ENCODE results near the gene DIP2C. TPM values are rescaled to one million over a fixed set of nuclear protein-coding genes. Genes with fewer than 3 reads are reported as not detected.
A peak's percentile ranks its signal among the peaks of the same experiment; 100 is the strongest.
"Not testable (repeated sequence)": the region's sequence is repeated elsewhere in the genome, so short reads cannot be mapped to it uniquely, and the experiment has no call there.

DIP2C gene
- total RNA-seq, 3 donors from 2014 or later: 0.20 to 0.27 (median 0.26) TPM

GRCh38 chr10:716821-717220 lies 27.4 kb upstream of the DIP2C start:
- Mint-ChIP-seq H3K27me3 (ENCODE audit: low read depth) (peaks cover 12% of the 10 kb centered on the region), H3K4me3 (no peak overlapping the region), H3K36me3 (ENCODE audit: insufficient read depth) (no peaks in the 10 kb centered on the region), H3K9me3 (peaks cover 10% of the 10 kb centered on the region), H3K4me1 (ENCODE audit: low read depth) (no peaks in the 10 kb centered on the region)
- ATAC-seq: no peak
- DNase-seq: no peak

DNA sequence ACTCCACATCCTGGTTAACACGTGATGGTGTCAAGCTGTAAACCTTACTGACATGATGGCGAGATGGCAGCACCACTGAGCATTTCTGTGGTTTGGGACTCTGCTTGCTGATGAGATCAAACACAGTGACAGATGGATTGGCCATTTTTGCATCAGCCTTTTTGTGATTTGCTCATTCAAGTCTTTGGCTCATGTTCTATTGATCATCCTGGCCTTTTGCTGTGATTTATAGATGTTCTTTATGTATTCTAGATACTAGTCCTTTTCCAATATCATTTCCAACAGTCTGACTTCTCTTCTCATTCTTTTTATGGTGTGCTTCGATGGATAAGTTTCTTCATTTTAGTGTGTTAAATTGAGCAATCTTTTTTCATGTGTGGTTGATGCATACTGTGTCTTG lies 24.7 kb upstream of the DIP2C start:
- H3K36me3 Mint-ChIP-seq (ENCODE audit: insufficient read depth): no peaks in the 10 kb centered on the region
- ATAC-seq: no peak
- no peak for DNase-seq
- H3K27me3 Mint-ChIP-seq (ENCODE audit: low read depth): peaks cover 9% of the 10 kb centered on the region
- H3K4me1 Mint-ChIP-seq (ENCODE audit: low read depth): no peaks in the 10 kb centered on the region
- peaks cover 10% of the 10 kb centered on the region for H3K9me3 Mint-ChIP-seq
- no peak overlapping the region for H3K4me3 Mint-ChIP-seq

DNA sequence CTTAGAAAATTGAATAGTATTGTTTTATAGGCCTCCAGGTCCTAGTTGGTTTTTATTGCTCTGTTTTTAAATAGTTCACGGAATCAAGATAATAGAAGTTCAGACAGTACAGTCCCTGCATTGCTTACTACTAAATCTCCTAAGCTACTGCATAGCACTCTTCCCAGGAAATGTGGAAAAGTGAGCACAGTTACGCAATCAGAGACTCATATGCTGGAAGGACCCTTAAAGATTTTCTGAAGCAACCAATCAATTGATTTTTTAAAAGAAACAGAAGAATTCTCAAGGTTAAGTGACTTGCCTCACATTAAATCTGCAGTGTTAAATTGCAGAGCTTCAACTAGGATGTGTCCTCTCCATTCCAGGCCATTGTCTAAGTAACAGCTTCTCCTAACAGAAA lies 23.1 kb upstream of the DIP2C start:
- no peaks in the 10 kb centered on the region for H3K4me1 Mint-ChIP-seq (ENCODE audit: low read depth)

DNA sequence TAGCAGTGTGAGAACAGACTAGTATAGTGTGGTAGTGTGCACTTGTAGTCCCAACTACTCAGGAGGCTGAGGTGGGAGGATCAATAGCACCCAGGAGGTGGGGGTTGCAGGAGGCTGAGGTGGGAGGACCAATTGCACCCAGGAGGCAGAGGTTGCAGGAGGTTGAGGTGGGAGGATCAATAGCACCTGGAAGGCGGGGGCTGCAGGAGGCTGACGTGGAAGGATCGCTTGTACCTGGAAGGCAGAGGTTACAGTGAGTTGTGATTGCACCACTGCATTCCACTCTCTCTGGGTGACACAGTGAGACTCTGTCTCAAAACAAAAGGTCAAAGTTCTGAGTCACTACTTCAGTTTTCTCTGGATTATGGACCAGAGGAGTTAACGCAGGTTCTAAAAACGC lies 22.6 kb upstream of the DIP2C start:
- DNase-seq: no peak
- no peak for ATAC-seq
- no peaks in the 10 kb centered on the region for H3K36me3 Mint-ChIP-seq (ENCODE audit: insufficient read depth)
- H3K27me3 Mint-ChIP-seq (ENCODE audit: low read depth): peaks cover 10% of the 10 kb centered on the region
- peaks cover 10% of the 10 kb centered on the region for H3K9me3 Mint-ChIP-seq
- H3K4me3 Mint-ChIP-seq: no peak overlapping the region
- no peaks in the 10 kb centered on the region for H3K4me1 Mint-ChIP-seq (ENCODE audit: low read depth)

More for the DNA sequence above, 23.1 kb upstream of the DIP2C start:
- DNase-seq (no peak), ATAC-seq (no peak)
- H3K4me3 Mint-ChIP-seq: no peak overlapping the region
- H3K9me3 Mint-ChIP-seq: peaks cover 10% of the 10 kb centered on the region
- H3K27me3 Mint-ChIP-seq (ENCODE audit: low read depth): peaks cover 5% of the 10 kb centered on the region
- H3K36me3 Mint-ChIP-seq (ENCODE audit: insufficient read depth): no peaks in the 10 kb centered on the region

- no peak overlapping the region for H3K4me3 Mint-ChIP-seq
- no peak for DNase-seq
- peaks cover under 1% of the 10 kb centered on the region for H3K36me3 Mint-ChIP-seq (ENCODE audit: insufficient read depth)
- H3K9me3 Mint-ChIP-seq: peaks cover 10% of the 10 kb centered on the region
- no peak for ATAC-seq
- H3K27me3 Mint-ChIP-seq (ENCODE audit: low read depth): peaks cover 21% of the 10 kb centered on the region
- no peaks in the 10 kb centered on the region for H3K4me1 Mint-ChIP-seq (ENCODE audit: low read depth)
These were observed 18.4 kb upstream of the DIP2C start for GRCh38 chr10:707861-708260.

- no peak for DNase-seq
- Mint-ChIP-seq H3K27me3 (ENCODE audit: low read depth) (peaks cover 24% of the 10 kb centered on the region), H3K9me3 (peaks cover 12% of the 10 kb centered on the region), H3K4me3 (no peak overlapping the region), H3K36me3 (ENCODE audit: insufficient read depth) (peaks cover 3% of the 10 kb centered on the region), H3K4me1 (ENCODE audit: low read depth) (no peaks in the 10 kb centered on the region)
- no peak for ATAC-seq
These were observed 18.0 kb upstream of the DIP2C start for GRCh38 chr10:707456-707855.

DNA sequence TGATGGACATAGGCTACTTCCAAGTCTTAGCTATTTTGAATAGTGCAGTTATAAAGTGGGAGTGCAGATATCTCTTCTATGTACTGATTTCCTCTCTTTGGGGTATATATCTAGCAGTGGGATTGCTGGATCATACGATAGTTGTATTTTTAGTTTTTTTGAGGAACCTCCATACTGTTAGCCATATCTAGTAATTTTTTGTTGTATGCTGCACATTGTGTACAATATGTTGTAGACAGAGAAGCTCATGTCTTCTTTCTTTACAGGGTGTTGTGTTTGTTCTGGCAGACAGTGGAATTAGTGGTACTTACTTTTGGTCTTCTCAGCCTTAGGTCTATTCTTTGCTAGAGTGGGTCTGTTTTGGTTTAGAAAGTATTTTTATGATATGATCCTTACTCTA lies 13.7 kb upstream of the DIP2C start:
- Mint-ChIP-seq H3K27me3 (ENCODE audit: low read depth) (peaks cover 26% of the 10 kb centered on the region), H3K36me3 (ENCODE audit: insufficient read depth) (peaks cover 3% of the 10 kb centered on the region), H3K9me3 (peaks cover 12% of the 10 kb centered on the region), H3K4me1 (ENCODE audit: low read depth) (no peaks in the 10 kb centered on the region), H3K4me3 (no peak overlapping the region)
- ATAC-seq (no peak), DNase-seq (no peak)

GRCh38 chr10:700183-700582 lies 10.7 kb upstream of the DIP2C start:
- Mint-ChIP-seq H3K27me3 (ENCODE audit: low read depth) (peaks cover 28% of the 10 kb centered on the region), H3K9me3 (peaks cover 12% of the 10 kb centered on the region)
- H3K4me1 Mint-ChIP-seq (ENCODE audit: low read depth); H3K36me3 Mint-ChIP-seq (ENCODE audit: insufficient read depth); ATAC-seq; DNase-seq; H3K4me3 Mint-ChIP-seq: not testable (repeated sequence)

DNA sequence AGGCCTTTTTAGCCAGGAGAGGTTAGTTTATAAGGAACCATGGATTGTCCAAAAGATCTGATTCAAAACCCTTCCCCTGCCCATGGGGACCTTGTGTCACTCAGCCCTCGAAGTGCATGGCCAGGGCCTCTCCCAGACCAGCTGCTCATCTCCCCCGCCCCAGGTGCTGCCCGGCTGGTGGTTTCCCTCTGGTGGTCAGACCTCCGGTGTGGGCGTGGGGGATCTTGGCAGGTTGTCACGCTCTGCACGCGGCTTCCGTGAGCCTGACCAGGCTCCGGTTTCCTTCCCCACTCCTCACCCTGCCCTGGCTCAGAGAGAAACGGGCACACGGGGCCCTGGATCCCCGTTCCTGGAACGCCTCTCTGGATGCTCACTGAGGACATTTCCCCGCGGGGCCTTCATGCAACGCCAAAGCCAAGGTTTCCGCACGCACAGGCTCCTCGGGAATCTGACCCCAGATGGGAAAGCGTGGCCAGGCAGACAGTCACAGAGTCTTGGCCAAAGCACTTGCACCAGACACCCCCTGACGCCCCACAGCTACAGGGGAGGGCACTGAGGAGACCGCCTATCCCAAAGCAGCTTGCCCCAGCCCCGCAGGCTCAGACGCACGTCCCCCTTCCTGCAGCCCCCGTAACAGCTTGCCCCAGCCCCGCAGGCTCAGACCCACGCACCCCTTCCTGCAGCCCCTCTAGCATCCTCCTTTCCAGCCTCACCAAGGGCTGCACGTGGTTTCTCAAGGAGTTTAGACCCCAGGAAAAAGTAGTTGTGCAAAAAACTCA lies 7.8 kb upstream of the DIP2C start:
- no peaks in the 10 kb centered on the region for H3K4me1 Mint-ChIP-seq (ENCODE audit: low read depth)
- no peaks in the 10 kb centered on the region for H3K9me3 Mint-ChIP-seq
- H3K27me3 Mint-ChIP-seq (ENCODE audit: low read depth): peaks cover 27% of the 10 kb centered on the region
- no peak overlapping the region for H3K4me3 Mint-ChIP-seq
- DNase-seq (no peak), ATAC-seq (no peak)
- no peaks in the 10 kb centered on the region for H3K36me3 Mint-ChIP-seq (ENCODE audit: insufficient read depth)

GRCh38 chr10:695396-695795 lies 5.9 kb upstream of the DIP2C start:
- H3K4me3 Mint-ChIP-seq: no peak overlapping the region
- peaks cover 4% of the 10 kb centered on the region for H3K4me1 Mint-ChIP-seq (ENCODE audit: low read depth)
- H3K9me3 Mint-ChIP-seq: no peaks in the 10 kb centered on the region
- peaks cover 42% of the 10 kb centered on the region for H3K27me3 Mint-ChIP-seq (ENCODE audit: low read depth)
- ATAC-seq (peak in 1 of 2 donors; percentile 14), DNase-seq (no peak)
- no peaks in the 10 kb centered on the region for H3K36me3 Mint-ChIP-seq (ENCODE audit: insufficient read depth)

DNA sequence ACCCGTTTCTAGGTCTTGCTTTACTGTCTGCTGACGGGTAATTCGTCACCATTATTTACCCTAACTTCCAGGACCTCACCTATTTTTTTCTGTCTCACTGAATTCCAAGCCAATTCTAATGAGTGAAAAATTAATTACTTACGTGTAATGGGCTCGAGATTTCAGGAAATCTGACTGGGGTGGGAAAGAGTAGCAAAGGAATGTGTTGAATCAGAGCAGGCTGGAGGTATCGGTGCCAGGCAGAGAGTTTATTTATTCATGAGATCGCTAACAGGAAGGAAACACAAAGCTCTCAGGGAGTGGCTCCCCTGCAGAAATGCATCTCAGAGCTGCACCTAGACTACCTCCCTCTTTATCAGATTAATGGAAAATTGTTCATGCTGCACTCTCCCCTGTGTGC lies 4.0 kb upstream of the DIP2C start:
- ATAC-seq: no peak
- no peak overlapping the region for H3K4me3 Mint-ChIP-seq

DNA sequence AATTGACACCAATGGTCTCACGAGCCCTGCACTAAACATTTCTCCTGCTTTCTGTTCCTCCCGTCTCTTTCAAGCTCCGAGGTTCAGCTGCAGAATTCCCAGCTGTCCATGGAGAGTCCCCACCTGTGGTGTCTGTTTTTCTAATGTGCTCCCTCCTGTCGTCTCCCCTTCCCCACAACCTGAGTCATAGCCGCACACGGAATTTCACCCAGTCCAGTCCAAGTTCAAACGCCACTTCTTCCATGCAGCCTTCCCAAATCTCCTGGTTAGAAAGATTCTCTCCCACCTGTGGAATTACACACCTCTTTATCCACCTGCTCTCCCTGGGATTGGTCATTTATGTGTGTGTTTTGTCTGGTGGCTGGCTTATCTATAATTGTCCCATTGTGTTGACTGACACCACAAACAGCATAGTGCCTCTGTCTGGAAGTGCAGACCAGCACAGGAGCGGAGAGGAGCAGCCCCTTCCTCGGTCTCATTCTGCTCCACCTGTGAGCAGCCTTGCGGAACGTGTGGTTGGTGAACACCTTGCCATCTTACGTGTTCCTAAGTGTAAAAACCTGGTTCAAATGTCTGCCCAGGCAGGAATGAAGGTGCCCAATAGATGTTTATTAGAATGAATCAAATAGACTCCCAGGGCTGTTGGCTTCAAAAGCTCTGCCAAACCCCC lies 3.3 kb upstream of the DIP2C start:
- Mint-ChIP-seq H3K9me3 (no peaks in the 10 kb centered on the region), H3K4me3 (no peak overlapping the region), H3K27me3 (ENCODE audit: low read depth) (peaks cover 52% of the 10 kb centered on the region), H3K36me3 (ENCODE audit: insufficient read depth) (no peaks in the 10 kb centered on the region), H3K4me1 (ENCODE audit: low read depth) (peaks cover 6% of the 10 kb centered on the region)
- ATAC-seq (no peak), DNase-seq (no peak)

More for the DNA sequence above, 4.0 kb upstream of the DIP2C start:
- Mint-ChIP-seq H3K27me3 (ENCODE audit: low read depth) (peaks cover 48% of the 10 kb centered on the region), H3K4me1 (ENCODE audit: low read depth) (peaks cover 6% of the 10 kb centered on the region), H3K9me3 (no peaks in the 10 kb centered on the region), H3K36me3 (ENCODE audit: insufficient read depth) (no peaks in the 10 kb centered on the region)
- DNase-seq: no peak

- no peak for DNase-seq
- no peak overlapping the region for H3K4me3 Mint-ChIP-seq
- no peak for ATAC-seq
- H3K4me1 Mint-ChIP-seq (ENCODE audit: low read depth): peaks cover 6% of the 10 kb centered on the region
- no peaks in the 10 kb centered on the region for H3K36me3 Mint-ChIP-seq (ENCODE audit: insufficient read depth)
- H3K9me3 Mint-ChIP-seq: no peaks in the 10 kb centered on the region
- H3K27me3 Mint-ChIP-seq (ENCODE audit: low read depth): peaks cover 53% of the 10 kb centered on the region
These were observed 1.7 kb upstream of the DIP2C start for GRCh38 chr10:691216-691615.

- Mint-ChIP-seq H3K27me3 (ENCODE audit: low read depth) (peaks cover 49% of the 10 kb centered on the region), H3K36me3 (ENCODE audit: insufficient read depth) (no peaks in the 10 kb centered on the region), H3K4me1 (ENCODE audit: low read depth) (peaks cover 6% of the 10 kb centered on the region), H3K9me3 (no peaks in the 10 kb centered on the region), H3K4me3 (no peak overlapping the region)
- no peak for ATAC-seq
- DNase-seq: no peak
These were observed 1.1 kb upstream of the DIP2C start for GRCh38 chr10:690372-691161.
